ENCODE results near the gene CXCL11. TPM values are rescaled to one million over a fixed set of nuclear protein-coding genes. Genes with fewer than 3 reads are reported as not detected.

Gene CXCL11
- total RNA-seq, 4 donors from 2014 or later, result not detected

DNA sequence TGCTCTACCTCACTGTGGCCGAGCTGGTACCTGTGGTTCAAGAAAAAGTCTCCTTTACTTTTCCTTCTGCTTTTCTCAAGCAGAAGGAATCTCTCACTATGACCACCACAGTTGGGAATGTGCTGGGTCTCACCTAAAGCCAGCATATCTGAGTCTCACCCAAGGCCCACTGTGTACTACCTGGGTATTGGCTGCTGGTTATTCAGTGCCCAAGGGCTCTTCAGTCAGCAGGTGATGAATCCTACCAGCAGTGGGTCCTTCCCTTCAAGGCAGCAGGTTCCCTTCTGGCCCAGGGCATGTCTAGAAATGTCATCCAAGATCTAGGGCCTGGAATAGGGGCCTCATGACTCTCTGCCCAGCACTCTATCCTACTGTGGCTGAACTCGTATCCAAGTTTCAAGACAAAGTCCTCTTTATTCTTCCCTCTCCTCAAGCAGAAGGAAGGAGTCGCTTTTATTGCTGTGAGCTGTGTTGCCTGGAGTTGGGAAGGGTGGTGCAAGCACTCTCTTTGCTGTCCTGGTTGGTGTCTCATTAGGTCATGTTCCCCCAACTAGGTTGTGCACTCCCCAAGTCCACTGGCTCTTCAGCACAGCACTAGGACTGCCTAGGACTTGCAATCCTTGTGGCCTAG lies 18.7 kb downstream of the CXCL11 start:
- no peak overlapping the region for H3K27ac ChIP-seq
- no peaks in the 10 kb centered on the region for H3K36me3 ChIP-seq
- in situ Hi-C loops (cut with MboI; ENCODE audit: low sequenced_read_pairs in 4 of 4) (no loop called here), intact Hi-C loops (cut with DNase I; ENCODE audit: low total_unique reads) (no loop called here)
- ATAC-seq (no peak), DNase-seq (no peak)
- no peaks in the 10 kb centered on the region for H3K27me3 ChIP-seq
- no peaks in the 10 kb centered on the region for H3K9me3 ChIP-seq
- no peak overlapping the region for H3K4me3 ChIP-seq
- no peaks in the 10 kb centered on the region for H3K4me1 ChIP-seq
- TF ChIP-seq POLR2A (IDR thresholded peaks at IDR 0.05), result no peak
- TF ChIP-seq, protein P1, sequence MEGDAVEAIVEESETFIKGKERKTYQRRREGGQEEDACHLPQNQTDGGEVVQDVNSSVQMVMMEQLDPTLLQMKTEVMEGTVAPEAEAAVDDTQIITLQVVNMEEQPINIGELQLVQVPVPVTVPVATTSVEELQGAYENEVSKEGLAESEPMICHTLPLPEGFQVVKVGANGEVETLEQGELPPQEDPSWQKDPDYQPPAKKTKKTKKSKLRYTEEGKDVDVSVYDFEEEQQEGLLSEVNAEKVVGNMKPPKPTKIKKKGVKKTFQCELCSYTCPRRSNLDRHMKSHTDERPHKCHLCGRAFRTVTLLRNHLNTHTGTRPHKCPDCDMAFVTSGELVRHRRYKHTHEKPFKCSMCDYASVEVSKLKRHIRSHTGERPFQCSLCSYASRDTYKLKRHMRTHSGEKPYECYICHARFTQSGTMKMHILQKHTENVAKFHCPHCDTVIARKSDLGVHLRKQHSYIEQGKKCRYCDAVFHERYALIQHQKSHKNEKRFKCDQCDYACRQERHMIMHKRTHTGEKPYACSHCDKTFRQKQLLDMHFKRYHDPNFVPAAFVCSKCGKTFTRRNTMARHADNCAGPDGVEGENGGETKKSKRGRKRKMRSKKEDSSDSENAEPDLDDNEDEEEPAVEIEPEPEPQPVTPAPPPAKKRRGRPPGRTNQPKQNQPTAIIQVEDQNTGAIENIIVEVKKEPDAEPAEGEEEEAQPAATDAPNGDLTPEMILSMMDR (IDR thresholded peaks at IDR 0.05 in 4 of 5, conservative IDR thresholded peaks at IDR 0.05 in 1 of 5), result no peak

DNA sequence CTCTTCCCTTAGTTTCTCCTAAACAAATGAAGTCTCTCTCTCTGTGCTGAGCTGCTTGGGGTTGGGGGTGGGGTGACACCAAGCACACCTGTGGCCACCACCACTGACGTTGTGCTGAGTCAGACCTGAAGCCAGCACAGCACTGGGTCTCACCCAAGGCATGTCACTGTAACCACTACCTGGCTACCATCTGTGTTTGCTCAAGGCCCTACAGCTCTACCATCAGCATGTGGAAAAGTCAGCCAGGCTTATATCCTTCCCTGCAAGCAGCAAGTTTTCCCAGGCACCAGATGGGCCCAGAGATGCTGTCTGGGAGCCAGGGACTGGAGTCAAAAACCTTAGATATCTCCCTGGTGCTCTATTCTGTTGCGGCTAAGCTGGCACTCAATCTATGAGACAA lies 19.5 kb downstream of the CXCL11 start:
- no peak for ATAC-seq
- in situ Hi-C loops (cut with MboI; ENCODE audit: low sequenced_read_pairs in 4 of 4), result no loop called here
- Histone ChIP-seq H3K27me3 (no peaks in the 10 kb centered on the region), H3K4me3 (no peak overlapping the region), H3K27ac (no peak overlapping the region), H3K4me1 (no peaks in the 10 kb centered on the region), H3K9me3 (no peaks in the 10 kb centered on the region), H3K36me3 (no peaks in the 10 kb centered on the region)
- TF ChIP-seq, protein P1 (IDR thresholded peaks at IDR 0.05 in 4 of 5, conservative IDR thresholded peaks at IDR 0.05 in 1 of 5), result no peak
- no peak for TF ChIP-seq POLR2A (IDR thresholded peaks at IDR 0.05)
- intact Hi-C loops (cut with DNase I; ENCODE audit: low total_unique reads), result no loop called here
- DNase-seq, result no peak

DNA sequence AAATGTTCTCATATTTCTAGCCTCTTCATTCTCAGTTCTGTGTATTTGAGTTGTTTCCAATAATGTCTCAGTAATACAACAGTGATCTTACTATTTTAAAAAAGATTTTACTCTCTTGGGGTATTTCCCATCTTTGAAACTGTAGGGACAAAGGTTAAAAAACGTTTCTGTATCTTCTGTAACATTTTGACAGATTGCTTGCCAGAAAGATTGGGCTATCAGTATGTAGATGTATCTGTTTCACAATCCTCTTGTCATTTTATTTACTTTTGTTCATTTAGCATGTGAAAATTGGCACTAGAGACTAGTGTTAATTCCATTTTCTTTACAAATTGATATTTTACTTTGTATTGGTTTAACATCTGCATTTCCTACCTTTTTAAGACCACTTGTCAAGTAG lies 22.3 kb downstream of the CXCL11 start:
- DNase-seq (no peak), ATAC-seq (no peak)
- intact Hi-C loops (cut with DNase I; ENCODE audit: low total_unique reads) (no loop called here), in situ Hi-C loops (cut with MboI; ENCODE audit: low sequenced_read_pairs in 4 of 4) (no loop called here)
- Histone ChIP-seq H3K9me3 (no peaks in the 10 kb centered on the region), H3K36me3 (no peaks in the 10 kb centered on the region), H3K4me1 (no peaks in the 10 kb centered on the region), H3K4me3 (no peak overlapping the region), H3K27ac (no peak overlapping the region), H3K27me3 (no peaks in the 10 kb centered on the region)
- no peak for TF ChIP-seq POLR2A (IDR thresholded peaks at IDR 0.05)
- TF ChIP-seq, protein P1 (IDR thresholded peaks at IDR 0.05 in 4 of 5, conservative IDR thresholded peaks at IDR 0.05 in 1 of 5), result no peak

DNA sequence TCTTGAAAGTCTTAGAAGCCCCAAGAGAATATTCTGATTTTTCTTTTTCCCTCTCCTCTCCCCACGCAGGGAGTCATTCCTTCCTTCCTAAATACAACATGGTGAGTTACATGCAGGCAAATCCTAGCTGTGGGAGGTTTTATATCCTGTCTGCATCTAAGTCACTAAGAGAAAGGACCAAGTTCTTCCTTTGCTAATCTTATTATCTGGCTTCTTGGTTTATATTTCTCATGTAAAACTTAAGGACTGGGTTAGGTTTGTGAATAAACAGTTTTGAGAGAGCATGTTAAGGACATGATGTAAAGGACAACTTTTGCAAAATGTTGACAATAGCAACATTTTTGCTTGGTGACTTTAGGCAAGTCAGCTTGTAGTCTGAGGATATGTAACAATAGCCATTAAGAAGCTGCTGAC lies 23.5 kb downstream of the CXCL11 start:
- ATAC-seq (no peak), DNase-seq (no peak)
- Histone ChIP-seq H3K4me3 (no peak overlapping the region), H3K27ac (peak overlapping the region; percentile 56 to 73 (median 59)), H3K27me3 (no peaks in the 10 kb centered on the region), H3K9me3 (no peaks in the 10 kb centered on the region), H3K4me1 (no peaks in the 10 kb centered on the region), H3K36me3 (no peaks in the 10 kb centered on the region)
- intact Hi-C loops (cut with DNase I; ENCODE audit: low total_unique reads) (no loop called here), in situ Hi-C loops (cut with MboI; ENCODE audit: low sequenced_read_pairs in 4 of 4) (no loop called here)
- TF ChIP-seq POLR2A (IDR thresholded peaks at IDR 0.05), result no peak
- TF ChIP-seq, protein P1 (IDR thresholded peaks at IDR 0.05 in 4 of 5, conservative IDR thresholded peaks at IDR 0.05 in 1 of 5), result no peak

Data from gastrocnemius medialis (tissue), 4 donors.